ENCODE measurements around the gene MFAP4.

The MFAP4 gene

DNA sequence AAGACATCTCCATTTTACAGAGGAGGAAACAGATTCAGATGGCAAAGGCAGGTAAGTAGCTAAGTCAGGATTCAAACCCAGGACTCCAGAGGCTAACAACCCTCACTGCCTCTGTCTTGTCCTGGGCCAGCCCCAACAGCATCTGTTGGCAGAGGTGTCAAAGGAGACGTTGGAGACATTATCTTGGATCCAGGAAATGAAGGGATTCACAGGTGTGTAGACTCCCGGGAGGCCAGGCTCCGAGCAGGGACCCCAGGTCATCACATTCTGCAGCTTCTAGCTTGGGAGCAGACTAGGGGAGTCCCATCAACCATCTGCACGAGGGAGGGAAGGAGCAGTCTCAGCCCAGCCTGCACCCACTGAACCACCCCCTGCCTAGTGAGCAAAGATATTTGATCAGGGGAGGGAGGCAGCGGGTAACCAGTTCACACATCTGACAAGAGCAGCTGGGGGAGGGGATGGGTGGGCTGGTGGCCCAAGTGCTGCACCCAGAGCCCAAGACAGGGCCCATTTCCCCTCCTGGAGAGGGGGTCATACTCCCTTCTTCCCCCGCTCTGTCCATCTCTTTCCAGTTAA is 23.4 kb downstream of the MFAP4 start:
- Histone ChIP-seq H3K9ac (ENCODE audit: low read length in 5 of 5) (no peak overlapping the region), H3K4me1 (ENCODE audit: control insufficient read depth in 5 of 5, insufficient read depth in 5 of 5, low read length in 5 of 5) (peaks cover 2 to 19% (median 15%) of the 10 kb centered on the region in 5 donors), H3K36me3 (ENCODE audit: control insufficient read depth in 5 of 5, insufficient read depth in 5 of 5, low read length in 5 of 5) (no peaks in the 10 kb centered on the region), H3K4me3 (ENCODE audit: low read depth in 1 of 5, low read length in 5 of 5) (no peak overlapping the region), H3K9me3 (ENCODE audit: control insufficient read depth in 5 of 5, low read length in 5 of 5) (no peaks in the 10 kb centered on the region), H3K27ac (ENCODE audit: low read depth, low read length) (no peak overlapping the region), H3K27me3 (ENCODE audit: control insufficient read depth in 5 of 5, insufficient read depth in 4 of 5, low read length in 5 of 5) (no peaks in the 10 kb centered on the region)

DNA sequence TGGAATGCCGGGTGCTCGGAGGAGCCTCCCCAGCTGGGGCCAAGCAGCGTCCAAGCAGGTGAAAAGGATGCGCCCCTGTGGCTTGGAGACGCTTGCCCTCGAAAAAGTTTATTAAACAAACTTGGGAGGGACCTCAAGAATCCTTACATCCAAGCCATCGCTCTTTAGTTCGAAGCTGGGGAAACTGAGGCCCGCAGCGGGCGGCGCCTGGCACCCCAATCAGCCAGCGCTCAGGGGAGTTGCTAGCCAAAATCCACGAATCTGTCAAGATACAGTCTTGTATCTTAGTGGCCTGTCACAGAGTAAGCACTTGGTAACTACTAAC is 23.9 kb downstream of the MFAP4 start:
- H3K27ac ChIP-seq (ENCODE audit: low read depth, low read length), result no peak overlapping the region
- peaks cover 2 to 19% (median 15%) of the 10 kb centered on the region in 5 donors for H3K4me1 ChIP-seq (ENCODE audit: control insufficient read depth in 5 of 5, insufficient read depth in 5 of 5, low read length in 5 of 5)
- H3K9ac ChIP-seq (ENCODE audit: low read length in 5 of 5), result peak overlapping the region in 1 of 5 donors; percentile 53
- peak overlapping the region in 4 of 5 donors; percentile 79 to 87 (median 82) for H3K4me3 ChIP-seq (ENCODE audit: low read depth in 1 of 5, low read length in 5 of 5)
- no peaks in the 10 kb centered on the region for H3K27me3 ChIP-seq (ENCODE audit: control insufficient read depth in 5 of 5, insufficient read depth in 4 of 5, low read length in 5 of 5)
- no peaks in the 10 kb centered on the region for H3K9me3 ChIP-seq (ENCODE audit: control insufficient read depth in 5 of 5, low read length in 5 of 5)
- no peaks in the 10 kb centered on the region for H3K36me3 ChIP-seq (ENCODE audit: control insufficient read depth in 5 of 5, insufficient read depth in 5 of 5, low read length in 5 of 5)

DNA sequence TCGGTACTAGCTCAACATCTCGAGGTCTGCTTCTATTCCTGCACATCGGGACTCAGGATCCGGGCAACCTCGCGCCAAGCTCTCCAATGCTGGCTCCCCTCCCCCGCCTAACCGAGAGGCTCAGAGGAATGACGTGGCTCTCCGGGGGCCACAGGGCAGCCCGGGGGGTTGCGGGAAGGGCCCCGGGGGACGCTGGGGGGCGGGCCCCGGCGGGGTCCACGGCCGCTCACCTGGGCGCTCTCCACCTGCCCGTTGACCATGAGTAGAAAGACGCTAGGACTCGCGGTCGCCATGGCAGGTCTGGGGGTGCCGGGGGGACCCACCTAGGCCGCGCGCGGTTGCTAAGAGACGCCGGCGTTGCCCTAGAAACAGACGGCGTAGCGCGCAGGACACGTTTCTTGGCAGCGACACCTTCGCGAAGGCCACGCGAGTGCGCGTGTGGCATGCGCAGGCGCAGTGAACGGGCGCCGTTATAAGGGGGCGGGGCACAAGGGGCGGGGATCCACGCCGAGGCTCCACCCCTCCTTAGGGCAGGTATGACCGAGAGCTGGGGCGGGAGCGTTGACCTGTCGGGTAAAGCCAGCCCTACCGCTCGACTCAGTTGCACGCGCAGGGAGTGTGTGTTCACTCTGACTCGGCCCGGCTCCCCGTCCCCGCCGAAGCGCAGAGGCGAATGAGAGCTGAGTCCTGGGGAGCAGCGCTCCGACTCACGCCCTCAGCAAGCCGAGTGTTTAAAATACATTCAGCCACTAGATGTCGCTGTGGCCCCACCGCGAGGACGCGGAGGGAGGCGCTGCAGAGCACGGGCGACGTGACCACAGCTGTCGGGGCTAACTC is 24.5 kb downstream of the MFAP4 start, which contains the start of gene B9D1:
Gene B9D1, minus strand, starts transcription at position 447 of the 837 bp plus-strand sequence. Its CDS starts 154 bp downstream, at position 293.
- peak within 1 kb of the TSS; percentile 62 to 87 (median 82) for H3K4me3 ChIP-seq (ENCODE audit: low read depth in 1 of 5, low read length in 5 of 5)
- peak within 1 kb of the TSS; percentile 67 for H3K27ac ChIP-seq (ENCODE audit: low read depth, low read length)
- H3K27me3 ChIP-seq (ENCODE audit: control insufficient read depth in 5 of 5, insufficient read depth in 4 of 5, low read length in 5 of 5), result no peaks in the 10 kb centered on the region
- H3K4me1 ChIP-seq (ENCODE audit: control insufficient read depth in 5 of 5, insufficient read depth in 5 of 5, low read length in 5 of 5), result peaks cover 2 to 19% (median 15%) of the 10 kb centered on the region in 5 donors
- peak within 1 kb of the TSS in 3 of 5 donors; percentile 56 to 77 (median 60) for H3K9ac ChIP-seq (ENCODE audit: low read length in 5 of 5)
- peaks cover 0 to 3% (median 0%) of the 10 kb centered on the region in 5 donors for H3K36me3 ChIP-seq (ENCODE audit: control insufficient read depth in 5 of 5, insufficient read depth in 5 of 5, low read length in 5 of 5)
- H3K9me3 ChIP-seq (ENCODE audit: control insufficient read depth in 5 of 5, low read length in 5 of 5), result no peaks in the 10 kb centered on the region

DNA sequence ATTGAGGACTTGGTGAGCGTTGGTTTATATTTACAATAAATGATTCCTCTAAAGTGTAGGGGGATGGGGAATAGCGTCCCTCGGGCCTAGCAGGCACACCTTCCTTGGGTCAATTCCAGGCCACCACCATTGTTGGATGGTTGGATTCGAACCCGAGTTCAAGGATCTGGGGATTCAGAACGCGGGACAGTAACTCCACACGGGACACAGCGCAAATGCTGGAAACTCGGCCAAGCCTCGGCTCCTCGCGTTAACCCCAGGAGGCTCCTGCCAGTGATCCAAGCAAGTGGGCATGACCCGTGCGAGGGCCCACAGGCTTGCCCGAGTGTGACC is 25.1 kb downstream of the MFAP4 start:
- H3K27me3 ChIP-seq (ENCODE audit: control insufficient read depth in 5 of 5, insufficient read depth in 4 of 5, low read length in 5 of 5), result no peaks in the 10 kb centered on the region
- peaks cover 2 to 19% (median 15%) of the 10 kb centered on the region in 5 donors for H3K4me1 ChIP-seq (ENCODE audit: control insufficient read depth in 5 of 5, insufficient read depth in 5 of 5, low read length in 5 of 5)
- peak overlapping the region; percentile 67 for H3K27ac ChIP-seq (ENCODE audit: low read depth, low read length)

DNA sequence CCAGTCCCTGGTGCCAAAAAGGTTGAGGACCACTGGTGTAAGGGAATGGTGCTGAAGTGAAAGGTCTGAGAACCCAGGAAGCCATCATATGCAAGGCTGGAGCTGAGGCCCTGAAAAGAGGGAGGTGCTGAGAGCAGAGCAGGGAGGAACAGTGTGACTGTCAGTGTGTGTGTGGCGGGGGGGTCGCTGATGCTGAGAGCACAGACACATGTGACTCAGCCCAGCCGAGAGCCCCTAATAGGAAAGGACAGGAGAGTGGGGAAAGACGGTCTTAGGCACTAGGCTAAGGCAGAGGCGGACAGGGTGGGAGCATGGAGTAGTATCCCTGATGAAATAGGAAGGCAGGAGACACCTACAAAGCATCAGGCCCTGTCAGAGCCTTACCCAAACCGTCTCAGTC is 25.7 kb downstream of the MFAP4 start:
- H3K4me1 ChIP-seq (ENCODE audit: control insufficient read depth in 5 of 5, insufficient read depth in 5 of 5, low read length in 5 of 5), result peaks cover 2 to 19% (median 15%) of the 10 kb centered on the region in 5 donors
- no peaks in the 10 kb centered on the region for H3K9me3 ChIP-seq (ENCODE audit: control insufficient read depth in 5 of 5, low read length in 5 of 5)
- H3K36me3 ChIP-seq (ENCODE audit: control insufficient read depth in 5 of 5, insufficient read depth in 5 of 5, low read length in 5 of 5), result peaks cover 0 to 4% (median 3%) of the 10 kb centered on the region in 5 donors
- H3K27ac ChIP-seq (ENCODE audit: low read depth, low read length), result no peak overlapping the region
- H3K27me3 ChIP-seq (ENCODE audit: control insufficient read depth in 5 of 5, insufficient read depth in 4 of 5, low read length in 5 of 5), result no peaks in the 10 kb centered on the region
- peak overlapping the region in 1 of 5 donors; percentile 22 for H3K9ac ChIP-seq (ENCODE audit: low read length in 5 of 5)
- no peak overlapping the region for H3K4me3 ChIP-seq (ENCODE audit: low read depth in 1 of 5, low read length in 5 of 5)

More for the DNA sequence above, 25.1 kb downstream of the MFAP4 start:
- Histone ChIP-seq H3K36me3 (ENCODE audit: control insufficient read depth in 5 of 5, insufficient read depth in 5 of 5, low read length in 5 of 5) (peaks cover 0 to 4% (median 0%) of the 10 kb centered on the region in 5 donors), H3K4me3 (ENCODE audit: low read depth in 1 of 5, low read length in 5 of 5) (peak overlapping the region; percentile 62 to 87 (median 82)), H3K9ac (ENCODE audit: low read length in 5 of 5) (peak overlapping the region in 3 of 5 donors; percentile 22 to 60 (median 56)), H3K9me3 (ENCODE audit: control insufficient read depth in 5 of 5, low read length in 5 of 5) (no peaks in the 10 kb centered on the region)

DNA sequence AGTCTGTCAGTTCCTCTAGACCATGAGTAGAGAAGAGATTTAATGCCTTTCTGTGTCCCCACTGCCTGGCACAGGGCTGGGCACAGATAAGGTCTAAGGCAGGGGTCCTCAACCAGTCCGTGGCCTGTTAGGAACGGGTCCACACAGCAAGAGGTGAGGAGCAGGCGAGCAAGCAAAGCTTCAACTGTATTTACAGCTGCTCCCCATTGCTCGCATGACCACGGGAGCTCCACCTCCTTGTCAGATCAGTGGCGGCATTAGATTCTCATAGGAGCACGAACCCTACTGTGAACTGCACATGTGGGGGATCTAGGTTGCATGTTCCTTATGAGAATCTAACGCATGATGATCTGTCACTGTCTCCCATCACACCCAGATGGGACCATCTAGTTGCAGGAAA is 26.2 kb downstream of the MFAP4 start:
- no peaks in the 10 kb centered on the region for H3K9me3 ChIP-seq (ENCODE audit: control insufficient read depth in 5 of 5, low read length in 5 of 5)
- no peak overlapping the region for H3K9ac ChIP-seq (ENCODE audit: low read length in 5 of 5)
- H3K4me1 ChIP-seq (ENCODE audit: control insufficient read depth in 5 of 5, insufficient read depth in 5 of 5, low read length in 5 of 5), result peaks cover 2 to 19% (median 15%) of the 10 kb centered on the region in 5 donors
- no peak overlapping the region for H3K27ac ChIP-seq (ENCODE audit: low read depth, low read length)
- no peak overlapping the region for H3K4me3 ChIP-seq (ENCODE audit: low read depth in 1 of 5, low read length in 5 of 5)
- H3K36me3 ChIP-seq (ENCODE audit: control insufficient read depth in 5 of 5, insufficient read depth in 5 of 5, low read length in 5 of 5), result peaks cover 0 to 4% (median 3%) of the 10 kb centered on the region in 5 donors
- no peaks in the 10 kb centered on the region for H3K27me3 ChIP-seq (ENCODE audit: control insufficient read depth in 5 of 5, insufficient read depth in 4 of 5, low read length in 5 of 5)

DNA sequence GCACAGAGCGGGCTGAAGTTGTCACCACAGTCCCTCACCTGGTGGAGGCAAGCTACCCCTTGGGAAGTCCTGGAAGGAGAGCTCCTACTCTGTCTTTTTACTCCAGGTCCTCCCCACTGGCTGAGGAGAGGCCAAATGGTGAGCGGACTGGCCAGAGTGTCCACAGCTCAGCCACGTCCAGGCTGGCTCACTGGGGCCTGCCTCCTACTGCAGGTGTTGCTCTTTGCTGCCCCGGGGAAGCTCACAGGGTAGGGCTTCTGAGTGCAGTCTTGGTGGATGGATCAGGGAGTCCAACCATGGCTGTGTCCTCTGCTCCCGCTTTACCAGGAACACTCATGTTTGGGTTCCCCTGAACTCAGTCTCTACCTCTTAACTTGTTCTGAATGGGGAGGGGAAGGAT is 27.1 kb downstream of the MFAP4 start:
- Histone ChIP-seq H3K27me3 (ENCODE audit: control insufficient read depth in 5 of 5, insufficient read depth in 4 of 5, low read length in 5 of 5) (no peaks in the 10 kb centered on the region), H3K4me1 (ENCODE audit: control insufficient read depth in 5 of 5, insufficient read depth in 5 of 5, low read length in 5 of 5) (peaks cover 2 to 19% (median 15%) of the 10 kb centered on the region in 5 donors), H3K9ac (ENCODE audit: low read length in 5 of 5) (no peak overlapping the region), H3K27ac (ENCODE audit: low read depth, low read length) (no peak overlapping the region), H3K36me3 (ENCODE audit: control insufficient read depth in 5 of 5, insufficient read depth in 5 of 5, low read length in 5 of 5) (peaks cover 0 to 4% (median 3%) of the 10 kb centered on the region in 5 donors), H3K9me3 (ENCODE audit: control insufficient read depth in 5 of 5, low read length in 5 of 5) (no peaks in the 10 kb centered on the region), H3K4me3 (ENCODE audit: low read depth in 1 of 5, low read length in 5 of 5) (no peak overlapping the region)

DNA sequence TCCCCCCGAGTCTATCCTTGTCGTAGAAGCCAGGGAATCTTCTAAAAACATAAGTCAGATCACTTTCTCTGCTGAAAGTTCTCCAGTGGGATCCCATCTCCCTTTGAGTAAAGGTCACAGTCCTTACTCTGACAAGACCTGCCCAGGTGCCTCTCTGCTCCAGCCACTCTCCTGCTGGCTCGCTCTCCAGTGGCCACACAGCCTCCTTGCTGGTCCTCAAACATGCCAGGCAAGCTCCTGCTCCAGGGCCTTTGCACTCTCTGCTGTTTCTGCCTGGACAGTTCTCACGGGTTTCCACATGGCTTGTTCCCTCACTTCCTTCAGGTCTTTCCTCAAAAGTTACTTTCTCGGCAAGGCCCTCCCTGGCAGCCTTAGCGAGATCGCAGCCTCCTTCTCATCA is 27.8 kb downstream of the MFAP4 start:
- no peaks in the 10 kb centered on the region for H3K27me3 ChIP-seq (ENCODE audit: control insufficient read depth in 5 of 5, insufficient read depth in 4 of 5, low read length in 5 of 5)
- peaks cover 0 to 4% (median 3%) of the 10 kb centered on the region in 5 donors for H3K36me3 ChIP-seq (ENCODE audit: control insufficient read depth in 5 of 5, insufficient read depth in 5 of 5, low read length in 5 of 5)
- no peaks in the 10 kb centered on the region for H3K9me3 ChIP-seq (ENCODE audit: control insufficient read depth in 5 of 5, low read length in 5 of 5)
- H3K4me1 ChIP-seq (ENCODE audit: control insufficient read depth in 5 of 5, insufficient read depth in 5 of 5, low read length in 5 of 5), result peaks cover 2 to 19% (median 15%) of the 10 kb centered on the region in 5 donors
- no peak overlapping the region for H3K9ac ChIP-seq (ENCODE audit: low read length in 5 of 5)
- H3K27ac ChIP-seq (ENCODE audit: low read depth, low read length), result no peak overlapping the region
- H3K4me3 ChIP-seq (ENCODE audit: low read depth in 1 of 5, low read length in 5 of 5), result no peak overlapping the region

DNA sequence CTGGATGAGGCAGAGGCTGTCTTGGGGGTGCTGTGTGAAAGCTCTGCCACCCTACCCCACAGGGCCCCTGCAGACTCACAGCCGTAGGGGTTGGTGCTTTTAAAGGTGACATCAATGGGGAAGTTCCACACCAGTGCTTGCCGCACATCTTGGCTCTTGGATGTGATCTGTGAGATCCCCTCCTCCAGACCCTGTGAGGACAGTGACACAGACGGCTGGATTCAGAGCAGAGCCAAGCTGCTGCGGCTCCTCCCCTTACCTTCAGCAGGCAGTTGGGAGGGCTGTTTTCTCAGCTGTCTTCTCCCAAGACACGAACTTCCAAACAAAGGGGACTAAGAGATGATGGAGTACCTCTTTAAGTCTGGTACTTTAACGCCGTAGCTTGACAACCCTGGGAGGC is 29.2 kb downstream of the MFAP4 start:
- Histone ChIP-seq H3K9me3 (ENCODE audit: control insufficient read depth in 5 of 5, low read length in 5 of 5) (no peaks in the 10 kb centered on the region), H3K4me1 (ENCODE audit: control insufficient read depth in 5 of 5, insufficient read depth in 5 of 5, low read length in 5 of 5) (peaks cover 2 to 12% (median 11%) of the 10 kb centered on the region in 5 donors), H3K27me3 (ENCODE audit: control insufficient read depth in 5 of 5, insufficient read depth in 4 of 5, low read length in 5 of 5) (no peaks in the 10 kb centered on the region), H3K27ac (ENCODE audit: low read depth, low read length) (no peak overlapping the region), H3K9ac (ENCODE audit: low read length in 5 of 5) (no peak overlapping the region), H3K4me3 (ENCODE audit: low read depth in 1 of 5, low read length in 5 of 5) (no peak overlapping the region), H3K36me3 (ENCODE audit: control insufficient read depth in 5 of 5, insufficient read depth in 5 of 5, low read length in 5 of 5) (peaks cover 0 to 4% (median 3%) of the 10 kb centered on the region in 5 donors)

DNA sequence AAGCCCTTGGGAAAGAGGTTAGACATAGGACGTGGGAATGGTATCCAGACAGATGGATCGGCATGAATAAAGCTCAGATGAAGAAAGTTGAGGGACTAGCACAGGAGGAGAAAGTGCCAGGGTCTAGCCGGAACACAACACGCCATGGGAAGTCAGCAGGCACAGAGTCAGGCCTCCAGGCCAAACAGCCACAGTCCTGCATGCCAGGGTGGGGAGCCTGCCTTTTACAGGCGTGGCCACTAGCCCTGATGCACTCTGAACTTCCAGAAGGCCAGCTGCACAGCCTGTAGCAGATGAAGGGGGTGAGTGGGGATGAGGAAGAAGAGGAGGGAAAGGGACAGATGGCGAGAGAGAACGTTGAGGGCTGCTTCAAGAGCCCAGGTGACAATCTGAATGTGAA is 29.6 kb downstream of the MFAP4 start:
- Histone ChIP-seq H3K4me3 (ENCODE audit: low read depth in 1 of 5, low read length in 5 of 5) (no peak overlapping the region), H3K27ac (ENCODE audit: low read depth, low read length) (no peak overlapping the region), H3K9me3 (ENCODE audit: control insufficient read depth in 5 of 5, low read length in 5 of 5) (no peaks in the 10 kb centered on the region), H3K36me3 (ENCODE audit: control insufficient read depth in 5 of 5, insufficient read depth in 5 of 5, low read length in 5 of 5) (peaks cover 0 to 4% (median 3%) of the 10 kb centered on the region in 5 donors), H3K9ac (ENCODE audit: low read length in 5 of 5) (no peak overlapping the region), H3K27me3 (ENCODE audit: control insufficient read depth in 5 of 5, insufficient read depth in 4 of 5, low read length in 5 of 5) (no peaks in the 10 kb centered on the region), H3K4me1 (ENCODE audit: control insufficient read depth in 5 of 5, insufficient read depth in 5 of 5, low read length in 5 of 5) (peaks cover 2 to 11% (median 10%) of the 10 kb centered on the region in 5 donors)

Data from subcutaneous abdominal adipose tissue (tissue), 5 donors.